ENCODE results near the gene FYB1. TPM values are rescaled to one million over a fixed set of nuclear protein-coding genes. Genes with fewer than 3 reads are reported as not detected.

FYB1 gene
- total RNA-seq, 1 experiment from 2014 or later, result not detected

DNA sequence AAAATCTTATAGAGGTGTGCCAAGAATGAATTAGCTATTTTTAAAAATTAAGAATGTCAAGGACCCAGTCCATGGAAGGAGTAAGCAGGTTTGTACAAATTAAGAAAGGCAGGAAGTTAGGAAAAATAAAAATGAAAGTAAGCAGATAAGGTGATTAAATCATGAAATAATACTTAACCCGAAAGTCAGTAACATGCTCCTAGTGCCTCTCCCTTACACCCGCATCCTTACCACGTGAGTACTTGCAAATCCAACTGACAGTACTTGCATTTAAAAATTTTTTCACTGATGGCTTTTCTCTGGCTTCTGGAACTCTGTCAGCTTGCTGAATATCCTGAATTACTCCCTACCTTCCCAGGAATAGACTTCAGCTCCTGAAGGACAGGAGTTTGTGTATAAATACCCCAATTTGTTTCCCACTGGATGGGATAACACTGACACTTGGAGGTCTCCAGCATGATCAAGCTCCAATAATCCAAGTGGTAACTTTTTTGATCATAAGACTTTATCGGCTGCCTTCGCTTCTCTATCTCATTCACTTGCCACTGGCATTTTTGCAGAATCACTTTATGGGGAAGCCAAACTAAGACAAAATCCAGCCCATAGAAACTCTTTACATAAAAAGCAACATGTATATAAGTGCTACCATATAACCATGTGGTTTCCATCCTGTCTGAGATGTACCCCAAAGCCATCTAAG, 103.6 kb downstream of the FYB1 start:
- no peak overlapping the region for H3T11ph ChIP-seq (ENCODE audit: low read length)
- H3K23ac ChIP-seq (ENCODE audit: insufficient read length, low read depth, low read length), result no peak overlapping the region
- H3K9me3 Mint-ChIP-seq, result no peaks in the 10 kb centered on the region
- no peak overlapping the region for H3K9ac ChIP-seq (ENCODE audit: extremely low read depth, insufficient read length, low read length)
- DNase-seq, result no peak
- H3K27ac Mint-ChIP-seq, result no peak overlapping the region
- H4K8ac ChIP-seq (replicated peaks; ENCODE audit: insufficient read length, low read depth, low read length), result no peak overlapping the region
- TF ChIP-seq, protein P1, sequence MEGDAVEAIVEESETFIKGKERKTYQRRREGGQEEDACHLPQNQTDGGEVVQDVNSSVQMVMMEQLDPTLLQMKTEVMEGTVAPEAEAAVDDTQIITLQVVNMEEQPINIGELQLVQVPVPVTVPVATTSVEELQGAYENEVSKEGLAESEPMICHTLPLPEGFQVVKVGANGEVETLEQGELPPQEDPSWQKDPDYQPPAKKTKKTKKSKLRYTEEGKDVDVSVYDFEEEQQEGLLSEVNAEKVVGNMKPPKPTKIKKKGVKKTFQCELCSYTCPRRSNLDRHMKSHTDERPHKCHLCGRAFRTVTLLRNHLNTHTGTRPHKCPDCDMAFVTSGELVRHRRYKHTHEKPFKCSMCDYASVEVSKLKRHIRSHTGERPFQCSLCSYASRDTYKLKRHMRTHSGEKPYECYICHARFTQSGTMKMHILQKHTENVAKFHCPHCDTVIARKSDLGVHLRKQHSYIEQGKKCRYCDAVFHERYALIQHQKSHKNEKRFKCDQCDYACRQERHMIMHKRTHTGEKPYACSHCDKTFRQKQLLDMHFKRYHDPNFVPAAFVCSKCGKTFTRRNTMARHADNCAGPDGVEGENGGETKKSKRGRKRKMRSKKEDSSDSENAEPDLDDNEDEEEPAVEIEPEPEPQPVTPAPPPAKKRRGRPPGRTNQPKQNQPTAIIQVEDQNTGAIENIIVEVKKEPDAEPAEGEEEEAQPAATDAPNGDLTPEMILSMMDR (conservative IDR thresholded peaks at IDR 0.05), result no peak
- no peak overlapping the region for H2BK120ac ChIP-seq (ENCODE audit: low read depth, low read length, poor library complexity, severe bottlenecking)
- H3K79me2 ChIP-seq (ENCODE audit: insufficient read depth, low read length), result no peaks in the 10 kb centered on the region
- H2BK15ac ChIP-seq (ENCODE audit: low read depth, low read length), result no peak overlapping the region
- H3K4me3 Mint-ChIP-seq, result no peak overlapping the region
- no peak overlapping the region for H3K56ac ChIP-seq (ENCODE audit: insufficient read length, low read depth, low read length)
- no peaks in the 10 kb centered on the region for H3K4me1 Mint-ChIP-seq
- H2BK20ac ChIP-seq (ENCODE audit: low read depth, low read length, poor library complexity, severe bottlenecking), result no peak overlapping the region
- H3K27me3 Mint-ChIP-seq (ENCODE audit: low read depth), result no peaks in the 10 kb centered on the region
- no peak overlapping the region for H3K4me2 ChIP-seq (ENCODE audit: insufficient read depth, insufficient read length, low read length)
- H4K20me1 ChIP-seq (ENCODE audit: control insufficient read depth, insufficient read depth, insufficient read length), result no peaks in the 10 kb centered on the region
- no peak overlapping the region for H3K27ac ChIP-seq (ENCODE audit: insufficient read length, low read depth, low read length)
- H3K4ac ChIP-seq (ENCODE audit: low read depth, low read length), result no peak overlapping the region
- H3K79me1 ChIP-seq (ENCODE audit: insufficient read depth, low read depth, low read length, poor library complexity, severe bottlenecking), result no peaks in the 10 kb centered on the region
- no peaks in the 10 kb centered on the region for H3K23me2 ChIP-seq (ENCODE audit: insufficient read length, low read depth, low read length, poor library complexity, severe bottlenecking)
- H2AFZ ChIP-seq (ENCODE audit: low read length), result no peak overlapping the region
- no peaks in the 10 kb centered on the region for H3K9me3 ChIP-seq (ENCODE audit: control insufficient read depth, low read depth, low read length)
- no peak overlapping the region for H2BK12ac ChIP-seq (ENCODE audit: insufficient read length, low read depth, low read length)
- H2BK5ac ChIP-seq (ENCODE audit: insufficient read length, low read length), result no peak overlapping the region
- no peak overlapping the region for H2AK5ac ChIP-seq (ENCODE audit: insufficient read length, low read length)
- no CpG with 5 or more reads among the region's 5 CpGs for WGBS (ENCODE audit: extremely low coverage, insufficient read length, low lambda C conversion rate)
- H3K36me3 Mint-ChIP-seq (ENCODE audit: insufficient read depth in 1 of 3, low read depth in 3 of 3), result no peaks in the 10 kb centered on the region
- no peak overlapping the region for H4K91ac ChIP-seq (ENCODE audit: insufficient read length, low read depth, low read length)
- no peak overlapping the region for H3K18ac ChIP-seq (ENCODE audit: insufficient read length, low read depth, low read length)
- no peak overlapping the region for H4K5ac ChIP-seq (ENCODE audit: insufficient read length, low read depth, low read length)
- no peaks in the 10 kb centered on the region for H3K27me3 ChIP-seq (ENCODE audit: insufficient read depth, low read length)
- no peak overlapping the region for H3K14ac ChIP-seq (ENCODE audit: insufficient read depth, low read length)
- no peaks in the 10 kb centered on the region for H3K4me1 ChIP-seq (ENCODE audit: insufficient read depth, low read length)

Measured in H9 (cell line).